Fibroblast of skin of back (primary cell): Measurements from ENCODE around the gene SCO2. TPM values are rescaled to one million over a fixed set of nuclear protein-coding genes. Genes with fewer than 3 reads are reported as not detected.

Experiments
- DNase-seq: peaks from one replicate; pipeline ENCODE4 v3.0.0-alpha.2; 2013
- polyA plus RNA-seq, 2 experiments: library from polyadenylated mRNA; unstranded; fragments of 120-200 nt; gene quantifications; one replicate each; pipeline ENCODE4 v1.2.1, GENCODE V29; 2013; ENCODE audit not compliant: insufficient read length in 2 of 2

SCO2 gene
- 6.7 TPM for polyA plus RNA-seq (2013, experiment 1 of 2; ENCODE audit: insufficient read length)
- 1.5 TPM for polyA plus RNA-seq (2013, experiment 2 of 2; ENCODE audit: insufficient read length)

GRCh38 chr22:50525104-50525857, at the start of gene SCO2:
TSS of gene SCO2 (minus strand) at chr22:50525598. CDS start at chr22:50524411, 1,187 bp downstream.
- peak; percentile 96 for DNase-seq

- DNase-seq = no peak
These were observed 49.0 kb upstream of the SCO2 start for GRCh38 chr22:50574383-50574755.

- no peak for DNase-seq
These were observed 48.3 kb upstream of the SCO2 start for GRCh38 chr22:50573491-50574382.

- DNase-seq = no peak
These were observed 47.6 kb upstream of the SCO2 start for GRCh38 chr22:50572965-50573364.

- DNase-seq = no peak
These were observed 46.1 kb upstream of the SCO2 start for GRCh38 chr22:50571264-50572175.

- DNase-seq = no peak
These were observed 45.5 kb upstream of the SCO2 start for GRCh38 chr22:50570861-50571260.

- DNase-seq = no peak
These were observed 44.6 kb upstream of the SCO2 start for GRCh38 chr22:50569896-50570535.

- DNase-seq = no peak
These were observed 43.7 kb upstream of the SCO2 start for GRCh38 chr22:50569041-50569459.

- no peak for DNase-seq
These were observed 43.2 kb upstream of the SCO2 start for GRCh38 chr22:50568626-50569025.

GRCh38 chr22:50567721-50568252, 42.4 kb upstream of the SCO2 start:
- no peak for DNase-seq

GRCh38 chr22:50564289-50564688, 38.9 kb upstream of the SCO2 start:
- no peak for DNase-seq

GRCh38 chr22:50563413-50564160, 38.2 kb upstream of the SCO2 start:
- DNase-seq = no peak

- DNase-seq = peak; percentile 90
These were observed 37.4 kb upstream of the SCO2 start, which contains the start of gene SYCE3 for GRCh38 chr22:50562523-50563412. TSS of gene SYCE3 (minus strand) at chr22:50562919. CDS start at chr22:50556405, 6,514 bp downstream.

GRCh38 chr22:50561401-50562358, 36.3 kb upstream of the SCO2 start:
- no peak for DNase-seq

- no peak for DNase-seq
These were observed 34.6 kb upstream of the SCO2 start for GRCh38 chr22:50560034-50560433.

- DNase-seq = no peak
These were observed 31.3 kb upstream of the SCO2 start for GRCh38 chr22:50556703-50557102.

- DNase-seq = no peak
These were observed 27.9 kb upstream of the SCO2 start for GRCh38 chr22:50553310-50553709.

- DNase-seq = no peak
These were observed 25.9 kb upstream of the SCO2 start for GRCh38 chr22:50551160-50551752.
